Activated CD4-positive, alpha-beta T cell treated with anti-CD3 and anti-CD28 coated beads, Interleukin-2, Interleukin-4, amounts not matched to agents 100 ng/mL and 50 ng/mL, durations not matched to agents 16 hours and 8 hours (primary cell): Measurements from ENCODE around the gene ATP6V1C2.

Experiments
- DNase-seq: peaks from one replicate; pipeline ENCODE4 v3.0.0-alpha.2; 2020; ENCODE audit warnings: low spot score

The ATP6V1C2 gene

GRCh38 chr2:10721396-10722251 lies at the start of gene ATP6V1C2:
Gene ATP6V1C2 (plus strand): TSS chr2:10721630. CDS start chr2:10722850, 1,220 bp downstream.
- DNase-seq: no peak

- DNase-seq: no peak
These were observed 46.3 kb upstream of the ATP6V1C2 start for GRCh38 chr2:10675131-10675530.

- DNase-seq: no peak
These were observed 43.2 kb upstream of the ATP6V1C2 start for GRCh38 chr2:10678225-10678624.

GRCh38 chr2:10680214-10680613 lies 41.2 kb upstream of the ATP6V1C2 start:
- DNase-seq: no peak

GRCh38 chr2:10680957-10681356 lies 40.5 kb upstream of the ATP6V1C2 start:
- DNase-seq: no peak

GRCh38 chr2:10686176-10686730 lies 35.2 kb upstream of the ATP6V1C2 start:
- no peak for DNase-seq

- peak; percentile 10 for DNase-seq
These were observed 32.3 kb upstream of the ATP6V1C2 start for GRCh38 chr2:10688921-10689807.

GRCh38 chr2:10691521-10691920 lies 29.9 kb upstream of the ATP6V1C2 start:
- no peak for DNase-seq

GRCh38 chr2:10700078-10700803 lies 21.2 kb upstream of the ATP6V1C2 start:
- DNase-seq: peak; percentile 66

- no peak for DNase-seq
These were observed 17.3 kb upstream of the ATP6V1C2 start for GRCh38 chr2:10704034-10704594.

- no peak for DNase-seq
These were observed 15.4 kb upstream of the ATP6V1C2 start for GRCh38 chr2:10706033-10706432.

- DNase-seq: no peak
These were observed 13.6 kb upstream of the ATP6V1C2 start for GRCh38 chr2:10707831-10708230.

GRCh38 chr2:10709290-10709939 lies 12.0 kb upstream of the ATP6V1C2 start:
- no peak for DNase-seq

- no peak for DNase-seq
These were observed 9.1 kb upstream of the ATP6V1C2 start for GRCh38 chr2:10712185-10712809.

GRCh38 chr2:10716581-10716980 lies 4.8 kb upstream of the ATP6V1C2 start:
- DNase-seq: no peak

GRCh38 chr2:10717628-10718027 lies 3.8 kb upstream of the ATP6V1C2 start:
- DNase-seq: no peak

GRCh38 chr2:10720306-10720705 lies 1.1 kb upstream of the ATP6V1C2 start:
- no peak for DNase-seq

- no peak for DNase-seq
These were observed 459 bp upstream of the ATP6V1C2 start for GRCh38 chr2:10720947-10721395.

GRCh38 chr2:10722252-10722825 lies 909 bp downstream of the ATP6V1C2 start:
- DNase-seq: no peak

- no peak for DNase-seq
These were observed 11.6 kb downstream of the ATP6V1C2 start for GRCh38 chr2:10732924-10733565.
